Subcutaneous adipose tissue (tissue), 4 donors: ENCODE results near the gene NAV2. TPM values are rescaled to one million over a fixed set of nuclear protein-coding genes. Genes with fewer than 3 reads are reported as not detected.

ENCODE experiments used
- CTCF ChIP-seq: fragments of 450-650 bp; IDR thresholded peaks from one replicate; pipeline ENCODE4 v1.5.1; 2016; ENCODE audit warnings: low read depth, mild to moderate bottlenecking, control low read depth, antibody characterized with exemption, moderate library complexity
- total RNA-seq, 4 donors: library from RNA; depleted of rRNA; stranded (reverse); fragments of >200 nt; gene quantifications; one replicate each; pipeline ENCODE4 v1.1.0, GENCODE V29; 2016

Gene NAV2, protein sequence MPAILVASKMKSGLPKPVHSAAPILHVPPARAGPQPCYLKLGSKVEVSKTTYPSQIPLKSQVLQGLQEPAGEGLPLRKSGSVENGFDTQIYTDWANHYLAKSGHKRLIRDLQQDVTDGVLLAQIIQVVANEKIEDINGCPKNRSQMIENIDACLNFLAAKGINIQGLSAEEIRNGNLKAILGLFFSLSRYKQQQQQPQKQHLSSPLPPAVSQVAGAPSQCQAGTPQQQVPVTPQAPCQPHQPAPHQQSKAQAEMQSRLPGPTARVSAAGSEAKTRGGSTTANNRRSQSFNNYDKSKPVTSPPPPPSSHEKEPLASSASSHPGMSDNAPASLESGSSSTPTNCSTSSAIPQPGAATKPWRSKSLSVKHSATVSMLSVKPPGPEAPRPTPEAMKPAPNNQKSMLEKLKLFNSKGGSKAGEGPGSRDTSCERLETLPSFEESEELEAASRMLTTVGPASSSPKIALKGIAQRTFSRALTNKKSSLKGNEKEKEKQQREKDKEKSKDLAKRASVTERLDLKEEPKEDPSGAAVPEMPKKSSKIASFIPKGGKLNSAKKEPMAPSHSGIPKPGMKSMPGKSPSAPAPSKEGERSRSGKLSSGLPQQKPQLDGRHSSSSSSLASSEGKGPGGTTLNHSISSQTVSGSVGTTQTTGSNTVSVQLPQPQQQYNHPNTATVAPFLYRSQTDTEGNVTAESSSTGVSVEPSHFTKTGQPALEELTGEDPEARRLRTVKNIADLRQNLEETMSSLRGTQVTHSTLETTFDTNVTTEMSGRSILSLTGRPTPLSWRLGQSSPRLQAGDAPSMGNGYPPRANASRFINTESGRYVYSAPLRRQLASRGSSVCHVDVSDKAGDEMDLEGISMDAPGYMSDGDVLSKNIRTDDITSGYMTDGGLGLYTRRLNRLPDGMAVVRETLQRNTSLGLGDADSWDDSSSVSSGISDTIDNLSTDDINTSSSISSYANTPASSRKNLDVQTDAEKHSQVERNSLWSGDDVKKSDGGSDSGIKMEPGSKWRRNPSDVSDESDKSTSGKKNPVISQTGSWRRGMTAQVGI (N-terminal part only)
- 10 to 100 TPM; 13.6 to 31.5 (median 27.8) TPM for total RNA-seq

DNA sequence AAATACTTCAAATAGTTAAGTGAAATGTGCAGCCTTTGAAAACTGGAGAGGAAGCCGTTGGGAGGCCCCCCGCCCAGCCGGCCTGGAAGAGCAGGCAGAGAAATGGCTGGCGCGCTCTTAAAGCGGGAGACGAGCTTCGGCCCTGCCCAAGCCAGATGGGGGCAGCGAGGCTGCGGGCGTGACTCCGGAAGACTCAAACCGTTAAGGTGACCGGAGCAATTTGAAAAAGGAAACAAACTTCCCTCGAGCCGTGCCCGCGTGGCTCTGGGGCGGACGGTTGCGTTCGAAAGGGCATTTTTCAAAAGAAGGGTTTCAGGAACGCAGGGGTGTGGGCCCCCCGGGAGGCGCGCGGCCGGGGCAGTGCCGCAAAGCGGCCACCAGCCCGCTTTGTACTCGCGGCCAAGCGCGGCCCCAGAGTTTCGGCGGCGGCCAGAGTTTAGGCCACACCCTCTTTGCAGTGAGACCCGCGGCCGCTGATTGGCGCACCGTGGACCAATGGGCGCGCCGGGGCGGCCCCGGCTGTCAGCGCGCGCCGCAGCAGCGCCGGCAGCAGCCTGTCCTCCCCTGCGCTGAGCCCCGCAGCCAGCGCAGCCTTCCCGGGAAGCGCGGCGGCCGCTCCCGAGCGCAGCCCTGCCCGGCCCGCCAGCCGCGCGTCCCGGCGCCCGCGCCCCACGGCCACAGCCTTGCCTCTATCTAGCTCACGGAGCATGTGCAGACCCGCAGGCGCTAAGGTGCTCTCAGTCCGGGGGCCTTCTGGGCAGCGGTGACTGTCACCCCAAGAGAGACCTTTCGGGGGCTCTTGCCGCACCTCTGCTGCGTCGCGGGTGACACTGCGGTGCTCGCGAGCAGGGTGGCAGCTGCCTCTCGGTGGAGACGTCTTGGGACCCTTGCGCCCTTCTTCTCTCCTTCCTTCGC is at the start of gene NAV2:
TSS of gene NAV2 (plus strand) at position 557 of the 915 bp plus-strand sequence. CDS start 859 bp downstream, outside the sequence.
- no peak for TF ChIP-seq CTCF

- TF ChIP-seq CTCF, result no peak
Measured at GRCh38 chr11:19663206-19663605, 49.4 kb upstream of the NAV2 start.

- TF ChIP-seq CTCF, result no peak
Measured at GRCh38 chr11:19664886-19665548, 47.6 kb upstream of the NAV2 start.

DNA sequence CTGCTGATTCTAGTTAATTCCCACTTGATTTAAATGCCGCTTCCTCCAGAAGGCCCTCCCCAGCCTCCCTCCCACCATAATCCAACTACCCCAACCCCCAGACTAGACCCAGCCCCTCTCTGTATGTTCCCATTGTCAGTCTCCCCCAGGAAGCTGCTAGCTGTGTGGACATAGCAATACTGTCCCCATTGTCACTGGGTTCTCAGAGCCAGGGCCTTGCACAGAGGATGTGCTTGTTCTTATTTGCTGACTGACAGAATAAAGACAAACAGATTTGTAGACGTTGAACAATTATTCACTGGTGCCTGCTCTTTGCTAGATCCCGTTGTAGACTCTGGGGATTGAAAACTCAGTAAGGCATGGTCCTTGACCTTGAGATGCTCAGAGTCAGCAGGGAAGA is 45.7 kb upstream of the NAV2 start:
- TF ChIP-seq CTCF, result no peak

DNA sequence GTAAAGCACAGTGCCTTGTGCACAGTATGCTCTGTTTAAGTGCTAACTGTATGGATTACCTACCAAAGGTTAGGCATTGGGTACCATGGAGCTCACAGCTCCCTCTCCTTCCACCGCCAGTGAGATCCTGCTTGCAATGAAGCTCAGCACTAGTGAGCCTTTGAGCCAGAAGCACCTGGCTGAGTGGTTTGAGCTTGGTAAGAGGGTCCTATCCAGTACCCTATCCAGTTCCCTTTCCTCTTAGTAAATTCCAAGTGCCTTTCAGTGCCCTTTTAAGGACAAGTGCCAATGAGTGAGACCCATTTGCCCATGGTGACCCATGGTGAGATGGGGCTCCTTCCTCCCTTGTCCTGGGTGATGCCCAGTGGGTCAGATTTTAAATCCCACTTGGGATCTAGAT is 43.1 kb upstream of the NAV2 start:
- TF ChIP-seq CTCF, result no peak

- no peak for TF ChIP-seq CTCF
Measured at GRCh38 chr11:19670030-19670791, 42.4 kb upstream of the NAV2 start.
